ENCODE results near the gene BUD23.
"Not testable (repeated sequence)": the region's sequence is repeated elsewhere in the genome, so short reads cannot be mapped to it uniquely, and the experiment has no call there.

BUD23 gene

DNA sequence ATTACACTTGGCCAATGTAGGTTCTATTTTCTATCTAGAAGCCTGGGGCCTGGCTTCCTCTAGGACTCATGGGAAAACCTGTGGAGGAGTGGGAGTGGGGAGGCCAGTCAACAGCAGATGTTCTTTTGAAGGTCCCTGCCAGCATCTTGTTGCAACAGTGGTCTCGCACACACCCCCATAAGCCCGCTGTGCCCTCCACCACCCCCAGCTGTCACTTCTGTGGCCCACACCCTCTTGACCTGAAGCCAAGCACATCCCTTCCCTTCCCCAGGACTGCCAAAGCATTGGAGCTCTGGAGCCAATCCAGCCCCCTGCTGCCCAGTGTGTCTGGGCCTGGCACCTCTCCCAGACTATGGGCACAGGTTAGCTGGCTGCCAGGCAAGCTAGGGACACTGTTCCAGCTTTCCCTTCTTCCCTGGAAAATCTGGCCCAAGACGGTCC, 38.0 kb downstream of the BUD23 start:
- H3K4me3 ChIP-seq (replicated peaks; ENCODE audit: low read depth, low read length), result no peak overlapping the region
- TF ChIP-seq, protein P1, sequence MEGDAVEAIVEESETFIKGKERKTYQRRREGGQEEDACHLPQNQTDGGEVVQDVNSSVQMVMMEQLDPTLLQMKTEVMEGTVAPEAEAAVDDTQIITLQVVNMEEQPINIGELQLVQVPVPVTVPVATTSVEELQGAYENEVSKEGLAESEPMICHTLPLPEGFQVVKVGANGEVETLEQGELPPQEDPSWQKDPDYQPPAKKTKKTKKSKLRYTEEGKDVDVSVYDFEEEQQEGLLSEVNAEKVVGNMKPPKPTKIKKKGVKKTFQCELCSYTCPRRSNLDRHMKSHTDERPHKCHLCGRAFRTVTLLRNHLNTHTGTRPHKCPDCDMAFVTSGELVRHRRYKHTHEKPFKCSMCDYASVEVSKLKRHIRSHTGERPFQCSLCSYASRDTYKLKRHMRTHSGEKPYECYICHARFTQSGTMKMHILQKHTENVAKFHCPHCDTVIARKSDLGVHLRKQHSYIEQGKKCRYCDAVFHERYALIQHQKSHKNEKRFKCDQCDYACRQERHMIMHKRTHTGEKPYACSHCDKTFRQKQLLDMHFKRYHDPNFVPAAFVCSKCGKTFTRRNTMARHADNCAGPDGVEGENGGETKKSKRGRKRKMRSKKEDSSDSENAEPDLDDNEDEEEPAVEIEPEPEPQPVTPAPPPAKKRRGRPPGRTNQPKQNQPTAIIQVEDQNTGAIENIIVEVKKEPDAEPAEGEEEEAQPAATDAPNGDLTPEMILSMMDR (IDR thresholded peaks at IDR 0.05; ENCODE audit: low read length, missing control alignments), result no peak
- DNase-seq (ENCODE audit: low read depth), result no peak

DNA sequence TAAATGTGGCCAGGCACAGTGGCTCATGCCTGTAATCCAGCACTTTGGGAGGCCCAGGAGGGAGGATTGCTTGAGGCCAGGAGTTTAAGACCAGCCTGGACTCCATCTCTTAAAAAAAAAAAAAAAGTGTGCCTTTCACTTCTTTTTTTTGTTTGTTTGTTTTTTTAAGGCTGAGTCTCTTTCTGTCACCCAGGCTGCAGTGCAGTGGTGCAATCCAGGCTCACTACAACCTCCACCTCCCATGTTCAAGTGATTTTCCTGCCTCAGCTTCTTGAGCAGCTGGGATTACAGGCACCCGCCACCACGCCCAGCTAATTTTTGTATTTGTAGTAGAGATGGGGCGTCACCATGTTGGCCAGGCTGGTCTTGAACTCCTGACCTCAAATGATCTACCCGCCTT, 38.8 kb downstream of the BUD23 start:
- not testable (repeated sequence) for H3K4me3 ChIP-seq (replicated peaks; ENCODE audit: low read depth, low read length); DNase-seq (ENCODE audit: low read depth)

DNA sequence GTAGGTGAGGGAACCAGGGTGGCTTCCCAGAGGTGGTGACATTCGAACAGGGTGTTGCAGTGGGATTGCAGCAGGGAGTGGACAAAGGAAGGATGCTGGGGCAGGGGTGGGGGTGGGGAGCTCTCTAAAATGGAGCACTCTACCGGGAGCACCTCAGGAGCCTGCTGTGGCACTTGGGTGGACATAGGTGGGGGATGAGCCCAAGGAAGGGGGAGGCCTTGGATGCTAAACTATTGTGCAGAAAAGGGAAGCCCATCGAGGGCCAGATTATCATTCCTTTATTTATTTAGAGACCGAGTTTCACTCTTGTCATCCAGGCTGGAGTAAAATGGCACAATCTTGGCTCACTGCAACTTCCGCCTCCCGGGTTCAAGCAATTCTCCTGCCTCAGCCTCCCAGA, 39.4 kb downstream of the BUD23 start:
- no peak for DNase-seq (ENCODE audit: low read depth)
- TF ChIP-seq, protein P1 (IDR thresholded peaks at IDR 0.05; ENCODE audit: low read length, missing control alignments), result no peak
- no peak overlapping the region for H3K4me3 ChIP-seq (replicated peaks; ENCODE audit: low read depth, low read length)

DNA sequence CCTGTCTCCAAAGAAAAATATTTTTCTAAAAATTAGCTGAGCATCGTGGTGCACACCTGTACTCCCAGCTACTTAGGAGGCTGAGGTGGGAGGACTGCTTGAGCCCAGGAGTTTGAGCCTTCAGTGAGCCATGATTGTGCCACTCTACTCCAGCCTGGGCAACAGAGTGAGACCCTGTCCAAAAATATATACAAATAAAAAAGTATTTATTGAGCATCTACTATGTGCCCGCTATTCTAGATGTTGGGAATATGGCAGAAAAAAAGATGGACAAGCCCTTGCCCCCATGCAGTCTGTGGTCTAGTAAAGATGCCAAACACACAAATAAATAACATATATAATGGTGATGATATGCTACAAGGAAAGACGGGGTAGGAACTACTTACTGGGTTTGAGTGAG, 40.4 kb downstream of the BUD23 start:
- TF ChIP-seq, protein P1 (IDR thresholded peaks at IDR 0.05; ENCODE audit: low read length, missing control alignments), result no peak
- DNase-seq (ENCODE audit: low read depth), result no peak
- no peak overlapping the region for H3K4me3 ChIP-seq (replicated peaks; ENCODE audit: low read depth, low read length)

DNA sequence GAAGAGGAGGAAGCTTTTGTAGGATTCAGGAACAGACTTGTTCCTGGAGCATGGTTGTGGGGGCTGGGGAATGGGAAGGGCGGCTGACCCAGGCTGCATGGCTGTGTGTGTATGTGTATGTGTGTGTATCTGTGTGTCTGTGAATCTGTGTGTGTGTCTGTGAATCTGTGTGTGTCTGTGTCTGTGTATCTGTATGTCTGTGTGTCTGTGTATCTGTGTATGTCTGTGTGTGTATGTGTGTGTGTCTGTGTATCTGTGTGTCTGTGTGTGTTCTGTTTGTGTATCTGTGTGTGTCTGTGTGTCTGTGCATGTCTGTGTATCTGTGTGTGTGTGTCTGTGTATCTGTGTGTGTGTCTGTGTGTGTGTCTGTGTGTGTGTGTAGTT, 42.7 kb downstream of the BUD23 start:
- no peak for DNase-seq (ENCODE audit: low read depth)

DNA sequence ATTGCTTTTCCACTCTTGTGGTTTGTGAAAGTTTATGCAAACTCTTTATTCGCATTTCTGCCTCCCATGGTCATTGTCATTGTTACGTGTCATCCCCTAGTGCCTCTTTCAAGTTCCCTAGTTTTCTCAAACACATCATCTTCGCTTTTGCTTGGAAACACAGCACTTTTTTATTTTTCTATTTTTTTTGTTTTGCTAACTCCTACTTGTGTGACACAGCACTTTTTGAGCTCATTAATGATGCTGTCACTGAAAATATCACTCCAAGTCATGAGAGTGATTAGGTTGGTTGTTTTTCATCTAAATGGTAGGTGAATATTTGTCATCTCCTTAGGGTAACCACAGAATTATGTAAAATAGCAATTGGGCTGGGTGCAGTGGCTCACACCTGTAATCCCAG, 44.6 kb downstream of the BUD23 start:
- DNase-seq (ENCODE audit: low read depth), result no peak
- TF ChIP-seq, protein P1 (IDR thresholded peaks at IDR 0.05; ENCODE audit: low read length, missing control alignments), result no peak
- H3K4me3 ChIP-seq (replicated peaks; ENCODE audit: low read depth, low read length), result no peak overlapping the region

More for the DNA sequence above, 42.7 kb downstream of the BUD23 start:
- TF ChIP-seq, protein P1 (IDR thresholded peaks at IDR 0.05; ENCODE audit: low read length, missing control alignments), result no peak
- H3K4me3 ChIP-seq (replicated peaks; ENCODE audit: low read depth, low read length), result no peak overlapping the region

DNA sequence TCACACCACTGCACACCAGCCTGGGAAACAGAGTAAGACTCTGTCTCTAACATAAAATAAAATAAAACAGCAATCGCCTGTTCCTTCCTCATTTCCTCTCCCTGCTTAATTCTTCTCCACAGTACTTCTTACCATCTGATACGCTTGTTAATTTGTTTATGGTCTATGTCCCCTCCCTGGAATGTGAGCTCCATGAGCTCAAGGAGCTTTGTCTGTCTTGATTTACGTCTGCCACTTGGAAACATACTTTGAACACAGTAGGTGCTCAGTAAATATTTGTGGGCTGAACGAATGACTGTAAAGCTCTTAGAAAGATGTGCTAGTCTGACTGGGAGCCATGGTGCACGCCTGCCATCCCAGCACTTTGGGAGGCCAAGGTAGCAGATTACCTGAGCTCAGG, 45.2 kb downstream of the BUD23 start:
- H3K4me3 ChIP-seq (replicated peaks; ENCODE audit: low read depth, low read length), result no peak overlapping the region
- TF ChIP-seq, protein P1 (IDR thresholded peaks at IDR 0.05; ENCODE audit: low read length, missing control alignments), result no peak
- DNase-seq (ENCODE audit: low read depth), result no peak

Data from fibroblast of pulmonary artery (primary cell).